ENCODE data around the gene WNT8A.
"Not testable (repeated sequence)": the region's sequence is repeated elsewhere in the genome, so short reads cannot be mapped to it uniquely, and the experiment has no call there.

Gene WNT8A

GRCh38 chr5:138083702-138084101 is at the start of gene WNT8A:
Gene WNT8A (plus strand): TSS chr5:138084033. CDS start chr5:138084128, 95 bp downstream.
- H3K4me3 ChIP-seq (ENCODE audit: low read length in 2 of 2), result no peak within 1 kb of the TSS
- no peaks in the 10 kb centered on the region for H3K27me3 ChIP-seq (ENCODE audit: control insufficient read depth in 1 of 2, insufficient read depth in 2 of 2, low read length in 2 of 2)
- H3K9ac ChIP-seq (ENCODE audit: low read length in 2 of 2), result no peak within 1 kb of the TSS
- H3K4me1 ChIP-seq (ENCODE audit: control insufficient read depth, insufficient read depth, low read length), result no peaks in the 10 kb centered on the region
- no peak within 1 kb of the TSS for H3K27ac ChIP-seq (ENCODE audit: low read length)
- H3K9me3 ChIP-seq (ENCODE audit: control insufficient read depth in 2 of 2, low read length in 2 of 2), result no peaks in the 10 kb centered on the region
- no peaks in the 10 kb centered on the region for H3K36me3 ChIP-seq (ENCODE audit: control insufficient read depth in 2 of 2, insufficient read depth in 2 of 2, low read length in 2 of 2)

GRCh38 chr5:138035605-138036537 is 48.0 kb upstream of the WNT8A start:
- Histone ChIP-seq H3K4me3 (ENCODE audit: low read length in 2 of 2) (peak overlapping the region; percentile 43 to 54), H3K27ac (ENCODE audit: low read length) (peak overlapping the region; percentile 31)

GRCh38 chr5:138037271-138037670 is 46.6 kb upstream of the WNT8A start:
- no peaks in the 10 kb centered on the region for H3K36me3 ChIP-seq (ENCODE audit: control insufficient read depth in 2 of 2, insufficient read depth in 2 of 2, low read length in 2 of 2)
- peaks cover 8% of the 10 kb centered on the region for H3K4me1 ChIP-seq (ENCODE audit: control insufficient read depth, insufficient read depth, low read length)
- no peaks in the 10 kb centered on the region for H3K27me3 ChIP-seq (ENCODE audit: control insufficient read depth in 1 of 2, insufficient read depth in 2 of 2, low read length in 2 of 2)
- H3K4me3 ChIP-seq (ENCODE audit: low read length in 2 of 2), result no peak overlapping the region
- no peaks in the 10 kb centered on the region for H3K9me3 ChIP-seq (ENCODE audit: control insufficient read depth in 2 of 2, low read length in 2 of 2)
- H3K27ac ChIP-seq (ENCODE audit: low read length), result no peak overlapping the region
- H3K9ac ChIP-seq (ENCODE audit: low read length in 2 of 2), result no peak overlapping the region

More at GRCh38 chr5:138035605-138036537, 48.0 kb upstream of the WNT8A start:
- peaks cover 11% of the 10 kb centered on the region for H3K4me1 ChIP-seq (ENCODE audit: control insufficient read depth, insufficient read depth, low read length)
- H3K36me3 ChIP-seq (ENCODE audit: control insufficient read depth in 2 of 2, insufficient read depth in 2 of 2, low read length in 2 of 2), result no peaks in the 10 kb centered on the region
- peak overlapping the region; percentile 47 to 56 for H3K9ac ChIP-seq (ENCODE audit: low read length in 2 of 2)
- H3K9me3 ChIP-seq (ENCODE audit: control insufficient read depth in 2 of 2, low read length in 2 of 2), result no peaks in the 10 kb centered on the region
- H3K27me3 ChIP-seq (ENCODE audit: control insufficient read depth in 1 of 2, insufficient read depth in 2 of 2, low read length in 2 of 2), result no peaks in the 10 kb centered on the region

GRCh38 chr5:138037907-138038633 is 45.8 kb upstream of the WNT8A start:
- Histone ChIP-seq H3K9me3 (ENCODE audit: control insufficient read depth in 2 of 2, low read length in 2 of 2) (no peaks in the 10 kb centered on the region), H3K27me3 (ENCODE audit: control insufficient read depth in 1 of 2, insufficient read depth in 2 of 2, low read length in 2 of 2) (no peaks in the 10 kb centered on the region), H3K27ac (ENCODE audit: low read length) (no peak overlapping the region), H3K4me1 (ENCODE audit: control insufficient read depth, insufficient read depth, low read length) (peaks cover 8% of the 10 kb centered on the region), H3K36me3 (ENCODE audit: control insufficient read depth in 2 of 2, insufficient read depth in 2 of 2, low read length in 2 of 2) (no peaks in the 10 kb centered on the region), H3K4me3 (ENCODE audit: low read length in 2 of 2) (no peak overlapping the region), H3K9ac (ENCODE audit: low read length in 2 of 2) (no peak overlapping the region)

GRCh38 chr5:138038826-138039225 is 45.0 kb upstream of the WNT8A start:
- no peaks in the 10 kb centered on the region for H3K27me3 ChIP-seq (ENCODE audit: control insufficient read depth in 1 of 2, insufficient read depth in 2 of 2, low read length in 2 of 2)
- no peak overlapping the region for H3K27ac ChIP-seq (ENCODE audit: low read length)
- H3K9me3 ChIP-seq (ENCODE audit: control insufficient read depth in 2 of 2, low read length in 2 of 2), result no peaks in the 10 kb centered on the region
- H3K4me1 ChIP-seq (ENCODE audit: control insufficient read depth, insufficient read depth, low read length), result peaks cover 2% of the 10 kb centered on the region
- no peak overlapping the region for H3K4me3 ChIP-seq (ENCODE audit: low read length in 2 of 2)
- H3K9ac ChIP-seq (ENCODE audit: low read length in 2 of 2), result no peak overlapping the region
- H3K36me3 ChIP-seq (ENCODE audit: control insufficient read depth in 2 of 2, insufficient read depth in 2 of 2, low read length in 2 of 2), result no peaks in the 10 kb centered on the region

GRCh38 chr5:138045283-138045682 is 38.5 kb upstream of the WNT8A start:
- H3K36me3 ChIP-seq (ENCODE audit: control insufficient read depth in 2 of 2, insufficient read depth in 2 of 2, low read length in 2 of 2); H3K9ac ChIP-seq (ENCODE audit: low read length in 2 of 2); H3K27me3 ChIP-seq (ENCODE audit: control insufficient read depth in 1 of 2, insufficient read depth in 2 of 2, low read length in 2 of 2); H3K4me1 ChIP-seq (ENCODE audit: control insufficient read depth, insufficient read depth, low read length); H3K4me3 ChIP-seq (ENCODE audit: low read length in 2 of 2); H3K27ac ChIP-seq (ENCODE audit: low read length); H3K9me3 ChIP-seq (ENCODE audit: control insufficient read depth in 2 of 2, low read length in 2 of 2): not testable (repeated sequence)

- peaks cover 0 to 2% of the 10 kb centered on the region in 2 donors for H3K27me3 ChIP-seq (ENCODE audit: control insufficient read depth in 1 of 2, insufficient read depth in 2 of 2, low read length in 2 of 2)
- no peaks in the 10 kb centered on the region for H3K9me3 ChIP-seq (ENCODE audit: control insufficient read depth in 2 of 2, low read length in 2 of 2)
- no peak overlapping the region for H3K4me3 ChIP-seq (ENCODE audit: low read length in 2 of 2)
- no peak overlapping the region for H3K9ac ChIP-seq (ENCODE audit: low read length in 2 of 2)
- H3K4me1 ChIP-seq (ENCODE audit: control insufficient read depth, insufficient read depth, low read length), result no peaks in the 10 kb centered on the region
- no peak overlapping the region for H3K27ac ChIP-seq (ENCODE audit: low read length)
- H3K36me3 ChIP-seq (ENCODE audit: control insufficient read depth in 2 of 2, insufficient read depth in 2 of 2, low read length in 2 of 2), result no peaks in the 10 kb centered on the region
Measured at GRCh38 chr5:138051441-138052296, 32.2 kb upstream of the WNT8A start.

GRCh38 chr5:138052718-138053117 is 31.1 kb upstream of the WNT8A start:
- not testable (repeated sequence) for H3K27me3 ChIP-seq (ENCODE audit: control insufficient read depth in 1 of 2, insufficient read depth in 2 of 2, low read length in 2 of 2)

GRCh38 chr5:138053554-138053953 is 30.3 kb upstream of the WNT8A start:
- Histone ChIP-seq H3K9ac (ENCODE audit: low read length in 2 of 2) (no peak overlapping the region), H3K4me1 (ENCODE audit: control insufficient read depth, insufficient read depth, low read length) (no peaks in the 10 kb centered on the region), H3K4me3 (ENCODE audit: low read length in 2 of 2) (no peak overlapping the region), H3K9me3 (ENCODE audit: control insufficient read depth in 2 of 2, low read length in 2 of 2) (no peaks in the 10 kb centered on the region), H3K36me3 (ENCODE audit: control insufficient read depth in 2 of 2, insufficient read depth in 2 of 2, low read length in 2 of 2) (no peaks in the 10 kb centered on the region), H3K27me3 (ENCODE audit: control insufficient read depth in 1 of 2, insufficient read depth in 2 of 2, low read length in 2 of 2) (peaks cover 0 to 2% of the 10 kb centered on the region in 2 donors), H3K27ac (ENCODE audit: low read length) (no peak overlapping the region)

More at GRCh38 chr5:138052718-138053117, 31.1 kb upstream of the WNT8A start:
- not testable (repeated sequence) for H3K27ac ChIP-seq (ENCODE audit: low read length); H3K36me3 ChIP-seq (ENCODE audit: control insufficient read depth in 2 of 2, insufficient read depth in 2 of 2, low read length in 2 of 2); H3K4me1 ChIP-seq (ENCODE audit: control insufficient read depth, insufficient read depth, low read length); H3K4me3 ChIP-seq (ENCODE audit: low read length in 2 of 2); H3K9me3 ChIP-seq (ENCODE audit: control insufficient read depth in 2 of 2, low read length in 2 of 2); H3K9ac ChIP-seq (ENCODE audit: low read length in 2 of 2)

GRCh38 chr5:138054206-138054605 is 29.6 kb upstream of the WNT8A start:
- H3K36me3 ChIP-seq (ENCODE audit: control insufficient read depth in 2 of 2, insufficient read depth in 2 of 2, low read length in 2 of 2), result no peaks in the 10 kb centered on the region
- no peak overlapping the region for H3K9ac ChIP-seq (ENCODE audit: low read length in 2 of 2)
- peaks cover 0 to 2% of the 10 kb centered on the region in 2 donors for H3K27me3 ChIP-seq (ENCODE audit: control insufficient read depth in 1 of 2, insufficient read depth in 2 of 2, low read length in 2 of 2)
- H3K9me3 ChIP-seq (ENCODE audit: control insufficient read depth in 2 of 2, low read length in 2 of 2), result no peaks in the 10 kb centered on the region
- no peak overlapping the region for H3K27ac ChIP-seq (ENCODE audit: low read length)
- H3K4me1 ChIP-seq (ENCODE audit: control insufficient read depth, insufficient read depth, low read length), result no peaks in the 10 kb centered on the region
- H3K4me3 ChIP-seq (ENCODE audit: low read length in 2 of 2), result no peak overlapping the region

All from stomach smooth muscle (tissue), 2 donors.